ENCODE measurements around the gene MCC. TPM values are rescaled to one million over a fixed set of nuclear protein-coding genes. Genes with fewer than 3 reads are reported as not detected.

MCC gene
- total RNA-seq, 5 donors from 2014 or later (not counting 1 experiment from before 2014, with no cell fraction given) = 2.6 to 8.3 (median 6.3) TPM

DNA sequence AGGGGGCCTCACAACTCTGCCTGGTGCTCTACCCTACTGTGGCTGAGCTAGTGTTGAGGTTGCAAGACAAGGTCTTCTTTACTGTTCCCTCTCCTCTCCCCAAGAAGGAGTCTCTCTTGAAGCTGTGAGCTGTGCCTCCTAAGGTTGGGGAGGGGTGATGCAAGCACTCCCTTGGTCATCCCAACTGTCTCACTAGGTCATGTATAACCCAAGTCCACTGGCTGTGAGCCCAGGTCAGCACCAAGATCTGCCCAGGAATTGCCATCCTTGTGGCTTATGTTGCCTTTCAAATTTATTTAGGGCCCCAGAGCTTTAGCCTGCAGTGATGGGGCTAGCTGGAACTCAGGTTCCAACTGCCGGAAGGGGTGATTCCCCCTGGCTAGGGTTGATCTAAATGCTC, 14.9 kb upstream of the MCC start:
- 100% methylated on average over 1 of the region's 1 CpG for WGBS (ENCODE audit: insufficient coverage)
- H3K27ac Mint-ChIP-seq = no peak overlapping the region
- Histone ChIP-seq H3K9me3 (no peaks in the 10 kb centered on the region), H3K27me3 (replicated peaks in 1 of 2; ENCODE audit: control insufficient read depth in 2 of 2, extremely low read depth in 1 of 2, insufficient read depth in 2 of 2, low read length in 1 of 2) (peaks cover 10 to 16% of the 10 kb centered on the region in 2 experiments), H3K36me3 (ENCODE audit: control insufficient read depth in 2 of 2, extremely low read depth in 1 of 2, insufficient read depth in 1 of 2, low read length in 1 of 2) (no peaks in the 10 kb centered on the region), H3K4me1 (ENCODE audit: control insufficient read depth in 1 of 2, extremely low read depth in 1 of 2, insufficient read depth in 2 of 2, low read length in 2 of 2) (no peaks in the 10 kb centered on the region), H3K27ac (ENCODE audit: low read length) (no peak overlapping the region), H3K4me3 (ENCODE audit: control insufficient read depth in 1 of 2, extremely low read depth in 1 of 2, low read length in 1 of 2) (no peak overlapping the region)
- no peak for DNase-seq
- POLR2A ChIA-PET = no interaction called here
- ATAC-seq (replicated peaks in 1 of 4) = no peak
- peaks cover 51 to 58% of the 10 kb centered on the region in 2 donors for H3K27me3 Mint-ChIP-seq
- CTCF ChIA-PET = interaction anchor here (0.5 to 0.6 kb wide), 2 partner anchors 169 to 652 kb away, joined by 3 to 4 read pairs; no protein-coding TSS in a partner anchor
- no peak overlapping the region for H3K4me3 Mint-ChIP-seq
- no peaks in the 10 kb centered on the region for H3K4me1 Mint-ChIP-seq
- no peaks in the 10 kb centered on the region for H3K36me3 Mint-ChIP-seq
- peaks cover 0 to 8% (median 0%) of the 10 kb centered on the region in 3 donors for H3K9me3 Mint-ChIP-seq

- no peaks in the 10 kb centered on the region for H3K9me3 ChIP-seq
- Mint-ChIP-seq H3K36me3 (no peaks in the 10 kb centered on the region), H3K4me3 (no peak overlapping the region), H3K9me3 (peaks cover 0 to 8% (median 0%) of the 10 kb centered on the region in 3 donors), H3K27me3 (peaks cover 52 to 53% of the 10 kb centered on the region in 2 donors), H3K27ac (no peak overlapping the region), H3K4me1 (no peaks in the 10 kb centered on the region)
- no peak for ATAC-seq (replicated peaks in 1 of 4)
- H3K4me1 ChIP-seq (ENCODE audit: control insufficient read depth in 1 of 2, extremely low read depth in 1 of 2, insufficient read depth in 2 of 2, low read length in 2 of 2) = no peaks in the 10 kb centered on the region
- ChIA-PET CTCF (interaction anchor here in 1 of 2 donors (0.5 kb wide), 1 partner anchor 740 kb away, joined by 3 read pairs; no protein-coding TSS in a partner anchor), POLR2A (no interaction called here)
- no peak overlapping the region for H3K4me3 ChIP-seq (ENCODE audit: control insufficient read depth in 1 of 2, extremely low read depth in 1 of 2, low read length in 1 of 2)
- H3K27ac ChIP-seq (ENCODE audit: low read length) = no peak overlapping the region
- 100% methylated on average over 1 of the region's 3 CpGs for WGBS (ENCODE audit: insufficient coverage)
- H3K27me3 ChIP-seq (replicated peaks in 1 of 2; ENCODE audit: control insufficient read depth in 2 of 2, extremely low read depth in 1 of 2, insufficient read depth in 2 of 2, low read length in 1 of 2) = peaks cover 10 to 16% of the 10 kb centered on the region in 2 experiments
- DNase-seq = no peak
- H3K36me3 ChIP-seq (ENCODE audit: control insufficient read depth in 2 of 2, extremely low read depth in 1 of 2, insufficient read depth in 1 of 2, low read length in 1 of 2) = no peaks in the 10 kb centered on the region
Measured at GRCh38 chr5:113502073-113502472, 13.8 kb upstream of the MCC start.

GRCh38 chr5:113495422-113495841, 7.2 kb upstream of the MCC start:
- no CpG with 5 or more reads among the region's 1 CpG for WGBS (ENCODE audit: insufficient coverage)
- Mint-ChIP-seq H3K27ac (no peak overlapping the region), H3K4me3 (no peak overlapping the region), H3K9me3 (peaks cover 6 to 14% (median 6%) of the 10 kb centered on the region in 3 donors), H3K4me1 (no peaks in the 10 kb centered on the region), H3K27me3 (peaks cover 33 to 46% of the 10 kb centered on the region in 2 donors), H3K36me3 (peaks cover 6% of the 10 kb centered on the region)
- CTCF ChIA-PET = no interaction called here
- Histone ChIP-seq H3K4me3 (ENCODE audit: control insufficient read depth in 1 of 2, extremely low read depth in 1 of 2, low read length in 1 of 2) (no peak overlapping the region), H3K27me3 (replicated peaks in 1 of 2; ENCODE audit: control insufficient read depth in 2 of 2, extremely low read depth in 1 of 2, insufficient read depth in 2 of 2, low read length in 1 of 2) (peaks cover 6 to 20% of the 10 kb centered on the region in 2 experiments), H3K27ac (ENCODE audit: low read length) (no peak overlapping the region), H3K4me1 (ENCODE audit: control insufficient read depth in 1 of 2, extremely low read depth in 1 of 2, insufficient read depth in 2 of 2, low read length in 2 of 2) (no peaks in the 10 kb centered on the region), H3K36me3 (ENCODE audit: control insufficient read depth in 2 of 2, extremely low read depth in 1 of 2, insufficient read depth in 1 of 2, low read length in 1 of 2) (no peaks in the 10 kb centered on the region), H3K9me3 (peaks cover 2% of the 10 kb centered on the region)
- no peak for DNase-seq
- no peak for ATAC-seq (replicated peaks in 1 of 4)
- POLR2A ChIA-PET = interaction anchor here in 1 of 2 donors (0.6 kb wide), 1 partner anchor 187 kb away, joined by 4 read pairs; no protein-coding TSS in a partner anchor

GRCh38 chr5:113493446-113493845, 5.2 kb upstream of the MCC start:
- H3K27me3 ChIP-seq (replicated peaks in 1 of 2; ENCODE audit: control insufficient read depth in 2 of 2, extremely low read depth in 1 of 2, insufficient read depth in 2 of 2, low read length in 1 of 2) = peaks cover 16 to 24% of the 10 kb centered on the region in 2 experiments
- no peaks in the 10 kb centered on the region for H3K36me3 ChIP-seq (ENCODE audit: control insufficient read depth in 2 of 2, extremely low read depth in 1 of 2, insufficient read depth in 1 of 2, low read length in 1 of 2)
- H3K4me1 Mint-ChIP-seq = peaks cover 0 to 13% (median 11%) of the 10 kb centered on the region in 3 donors
- no CpG with 5 or more reads among the region's 1 CpG for WGBS (ENCODE audit: insufficient coverage)
- DNase-seq (no peak), ATAC-seq (replicated peaks in 1 of 4) (no peak)
- CTCF ChIA-PET = no interaction called here
- peaks cover 11% of the 10 kb centered on the region for H3K36me3 Mint-ChIP-seq
- H3K9me3 Mint-ChIP-seq = peaks cover 7 to 20% (median 9%) of the 10 kb centered on the region in 3 donors
- no peak overlapping the region for H3K27ac Mint-ChIP-seq
- H3K4me3 Mint-ChIP-seq = no peak overlapping the region
- H3K4me1 ChIP-seq (ENCODE audit: control insufficient read depth in 1 of 2, extremely low read depth in 1 of 2, insufficient read depth in 2 of 2, low read length in 2 of 2) = peaks cover 0 to 6% of the 10 kb centered on the region in 2 experiments
- H3K4me3 ChIP-seq (ENCODE audit: control insufficient read depth in 1 of 2, extremely low read depth in 1 of 2, low read length in 1 of 2) = no peak overlapping the region
- POLR2A ChIA-PET = no interaction called here
- H3K27ac ChIP-seq (ENCODE audit: low read length) = no peak overlapping the region
- peaks cover 2% of the 10 kb centered on the region for H3K9me3 ChIP-seq
- H3K27me3 Mint-ChIP-seq = peaks cover 45 to 51% of the 10 kb centered on the region in 2 donors

DNA sequence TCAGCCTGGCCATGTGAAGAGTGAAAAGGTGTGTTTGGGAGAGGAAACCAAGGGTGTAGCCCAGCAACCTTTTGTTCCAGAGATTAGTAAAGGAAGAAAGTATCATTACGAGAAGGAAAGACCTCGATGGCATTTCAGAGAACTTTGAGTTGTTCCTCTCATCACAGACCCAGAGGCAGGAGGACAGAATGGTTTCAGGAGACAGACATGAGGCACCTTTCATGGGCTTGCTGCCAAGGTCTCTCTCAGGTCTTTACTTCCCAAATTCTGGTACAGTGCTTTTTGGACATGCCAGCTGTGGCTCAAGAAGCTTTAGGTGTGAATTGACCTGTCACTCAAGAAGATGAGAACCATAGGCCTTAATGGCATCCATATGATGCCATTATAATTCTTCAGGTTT, 2.8 kb upstream of the MCC start:
- Mint-ChIP-seq H3K36me3 (peaks cover 11% of the 10 kb centered on the region), H3K9me3 (peaks cover 7 to 20% (median 9%) of the 10 kb centered on the region in 3 donors), H3K4me1 (peaks cover 10 to 25% (median 20%) of the 10 kb centered on the region in 3 donors), H3K27ac (no peak overlapping the region), H3K27me3 (peaks cover 54 to 60% of the 10 kb centered on the region in 2 donors), H3K4me3 (no peak overlapping the region)
- DNase-seq = no peak
- Histone ChIP-seq H3K27me3 (replicated peaks in 1 of 2; ENCODE audit: control insufficient read depth in 2 of 2, extremely low read depth in 1 of 2, insufficient read depth in 2 of 2, low read length in 1 of 2) (peaks cover 27 to 34% of the 10 kb centered on the region in 2 experiments), H3K27ac (ENCODE audit: low read length) (no peak overlapping the region), H3K9me3 (peaks cover 2% of the 10 kb centered on the region), H3K4me1 (ENCODE audit: control insufficient read depth in 1 of 2, extremely low read depth in 1 of 2, insufficient read depth in 2 of 2, low read length in 2 of 2) (peaks cover 5 to 18% of the 10 kb centered on the region in 2 experiments), H3K4me3 (ENCODE audit: control insufficient read depth in 1 of 2, extremely low read depth in 1 of 2, low read length in 1 of 2) (no peak overlapping the region), H3K36me3 (ENCODE audit: control insufficient read depth in 2 of 2, extremely low read depth in 1 of 2, insufficient read depth in 1 of 2, low read length in 1 of 2) (no peaks in the 10 kb centered on the region)
- 83% methylated on average over 2 of the region's 2 CpGs for WGBS (ENCODE audit: insufficient coverage)
- ChIA-PET CTCF (no interaction called here), POLR2A (no interaction called here)
- ATAC-seq (replicated peaks in 1 of 4) = no peak

DNA sequence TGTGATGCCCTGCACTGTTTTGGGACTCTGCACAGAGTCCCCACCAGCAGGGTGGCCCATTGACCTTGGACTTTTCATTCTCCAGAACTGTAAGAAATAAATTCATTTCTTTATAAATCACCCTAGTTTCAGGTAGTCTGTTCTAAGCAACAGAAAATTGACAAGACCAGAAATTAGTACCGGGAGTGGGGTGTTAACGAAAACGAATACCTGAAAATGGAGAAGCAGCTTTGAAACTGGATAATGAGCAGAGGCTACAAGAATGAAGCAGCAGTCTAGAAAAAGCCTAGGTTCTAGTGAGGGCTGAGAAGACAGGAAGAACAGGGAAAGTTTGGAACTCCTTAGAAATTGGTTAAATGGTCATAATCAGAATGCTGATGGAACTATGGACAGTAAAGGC, 2.1 kb upstream of the MCC start:
- WGBS (ENCODE audit: insufficient coverage) = 96% methylated on average over 3 of the region's 3 CpGs
- DNase-seq (no peak), ATAC-seq (replicated peaks in 1 of 4) (no peak)
- ChIA-PET CTCF (no interaction called here), POLR2A (no interaction called here)
- Histone ChIP-seq H3K36me3 (ENCODE audit: control insufficient read depth in 2 of 2, extremely low read depth in 1 of 2, insufficient read depth in 1 of 2, low read length in 1 of 2) (no peaks in the 10 kb centered on the region), H3K27me3 (replicated peaks in 1 of 2; ENCODE audit: control insufficient read depth in 2 of 2, extremely low read depth in 1 of 2, insufficient read depth in 2 of 2, low read length in 1 of 2) (peaks cover 27 to 34% of the 10 kb centered on the region in 2 experiments), H3K27ac (ENCODE audit: low read length) (no peak overlapping the region), H3K9me3 (peaks cover 2% of the 10 kb centered on the region), H3K4me3 (ENCODE audit: control insufficient read depth in 1 of 2, extremely low read depth in 1 of 2, low read length in 1 of 2) (peak overlapping the region in 1 of 2 donors; percentile 27), H3K4me1 (ENCODE audit: control insufficient read depth in 1 of 2, extremely low read depth in 1 of 2, insufficient read depth in 2 of 2, low read length in 2 of 2) (peaks cover 5 to 18% of the 10 kb centered on the region in 2 experiments)
- Mint-ChIP-seq H3K4me3 (no peak overlapping the region), H3K27me3 (peaks cover 60 to 66% of the 10 kb centered on the region in 2 donors), H3K4me1 (peaks cover 10 to 25% (median 20%) of the 10 kb centered on the region in 3 donors), H3K27ac (no peak overlapping the region), H3K36me3 (peaks cover 11% of the 10 kb centered on the region), H3K9me3 (peaks cover 7 to 20% (median 9%) of the 10 kb centered on the region in 3 donors)
